GM12878 (cell line): ENCODE measurements around the gene ABCA13. TPM values are rescaled to one million over a fixed set of nuclear protein-coding genes. Genes with fewer than 3 reads are reported as not detected.

Experiments used
- ATAC-seq: fragments of 200-7000 bp; cut with Tn5 transposase; 3 replicates; pipeline ENCODE4 v1.9.1; 2020; ENCODE audit warnings: mild to moderate bottlenecking, moderate library complexity
- BruUV-seq: library from RNA; stranded (reverse); fragments of 400-500 nt; replicated peaks from 2 replicates; lab custom pipeline; 2021; lab: Mats Ljungman, UMichigan
- CTCF ChIA-PET: fragments of 300-600 bp; sonication (Branson Sonifier 250); formaldehyde crosslinking; extraction: SDS; loops from one replicate; lab custom pipeline; 2021; ENCODE audit warnings: inconsistent platforms; lab: Yijun Ruan, JAX
- POLR2A ChIA-PET: fragments of 350-600 bp; formaldehyde crosslinking; extraction: SDS; loops from one replicate; lab custom pipeline; 2021; ENCODE audit warnings: inconsistent platforms; lab: Charles Lee
- RAD21 ChIA-PET: fragments of 300-600 bp; sonication (Branson Sonifier 250); formaldehyde crosslinking; loops from one replicate; lab custom pipeline; 2023; ENCODE audit warnings: antibody characterized with exemption; ENCODE audit not compliant: unreplicated experiment; lab: Charles Lee
- SMC1A ChIA-PET: fragments of 300-600 bp; sonication (Branson Sonifier 250); formaldehyde crosslinking; loops from one replicate; lab custom pipeline; 2023; ENCODE audit not compliant: unreplicated experiment, uncharacterized antibody; lab: Charles Lee
- DNase-seq: peaks from one replicate; pipeline ENCODE4 v3.0.0-alpha.2; 2011; ENCODE audit warnings: low read depth, low spot score
- FAIRE-seq: peaks from 3 replicates; lab custom pipeline; 2011; peaks lifted over from hg19 to GRCh38; lab: Jason Lieb, UNC
- H2AFZ ChIP-seq: 2 replicates; pipeline ENCODE4 v1.6.0; 2011; ENCODE audit warnings: low read depth, low read length, control low read depth; ENCODE audit not compliant: control insufficient read depth
- H3K27ac ChIP-seq: 2 replicates; pipeline ENCODE4 v1.5.1; 2011; ENCODE audit warnings: control low read depth; ENCODE audit not compliant: control insufficient read depth, insufficient read depth
- H3K27me3 ChIP-seq, 2 experiments: replicated peaks in 1 of 2; 2 replicates each; pipeline versions ENCODE4 v1.6.0 to v1.6.1; 2011; ENCODE audit warnings: low read length in 1 of 2; ENCODE audit not compliant: control insufficient read depth in 2 of 2, insufficient read depth in 2 of 2
- H3K36me3 ChIP-seq, 2 experiments: 2 replicates each; pipeline ENCODE4 v1.5.1; 2011; ENCODE audit warnings: low read length in 1 of 2; ENCODE audit not compliant: control insufficient read depth in 2 of 2, insufficient read depth in 2 of 2
- H3K4me1 ChIP-seq: 2 replicates; pipeline ENCODE4 v1.6.1; 2011; ENCODE audit warnings: mild to moderate bottlenecking, low read length, moderate library complexity, mixed read lengths; ENCODE audit not compliant: control insufficient read depth, insufficient read depth
- H3K4me2 ChIP-seq: 2 replicates; pipeline ENCODE4 v1.6.0; 2011; ENCODE audit warnings: control low read depth; ENCODE audit not compliant: control insufficient read depth, insufficient read depth
- H3K4me3 ChIP-seq: fragments of 200-600 bp; sonication (generic); 2 replicates; pipeline ENCODE4 v1.5.1; 2016
- H3K79me2 ChIP-seq: 2 replicates; pipeline ENCODE4 v1.6.0; 2011; ENCODE audit warnings: low read length; ENCODE audit not compliant: control insufficient read depth, insufficient read depth
- H3K9ac ChIP-seq: 2 replicates; pipeline ENCODE4 v1.8.0; 2011; ENCODE audit warnings: low read length, control low read depth, mixed read lengths; ENCODE audit not compliant: control insufficient read depth, insufficient read depth
- H3K9me3 ChIP-seq: replicated peaks from 3 replicates; pipeline ENCODE4 v1.5.1; 2011; ENCODE audit warnings: mild to moderate bottlenecking, low read length; ENCODE audit not compliant: control insufficient read depth, insufficient read depth
- H4K20me1 ChIP-seq: 2 replicates; pipeline ENCODE4 v1.6.0; 2011; ENCODE audit not compliant: control insufficient read depth, insufficient read depth
- CBX5 ChIP-seq: sonication (generic); IDR thresholded peaks from 2 replicates; pipeline ENCODE4 v1.6.1; 2016; ENCODE audit warnings: low read depth, moderate library complexity, mild to moderate bottlenecking, inconsistent platforms
- CHD1 ChIP-seq: IDR thresholded peaks from 2 replicates; pipeline ENCODE4 v1.6.1; 2012; ENCODE audit warnings: low read depth, low read length, improper control_type of control experiment
- GATAD2B ChIP-seq: fragments of 450-650 bp; conservative IDR thresholded peaks from 2 replicates; pipeline ENCODE4 v1.6.1; 2017; ENCODE audit warnings: low read depth, mild to moderate bottlenecking, moderate library complexity
- NFIC ChIP-seq: IDR thresholded peaks from 2 replicates; pipeline ENCODE4 v1.6.1; 2012; ENCODE audit warnings: low read depth, mild to moderate bottlenecking, inconsistent platforms, low read length, moderate library complexity
- NR2F1 ChIP-seq: fragments of 450-650 bp; conservative IDR thresholded peaks from 2 replicates; pipeline ENCODE4 v1.6.1; 2017; ENCODE audit warnings: mild to moderate bottlenecking
- RAD21 ChIP-seq: IDR thresholded peaks from 2 replicates; pipeline ENCODE4 v1.6.1; 2011; ENCODE audit warnings: mild to moderate bottlenecking, low read depth, low read length, moderate library complexity; ENCODE audit not compliant: insufficient read depth
- RELB ChIP-seq: fragments of 450-650 bp; IDR thresholded peaks from 2 replicates; pipeline ENCODE4 v1.6.1; 2017; ENCODE audit warnings: low read depth, mild to moderate bottlenecking, moderate library complexity
- SUZ12 ChIP-seq: fragments of 200-600 bp; sonication (generic); IDR thresholded peaks from one replicate; pipeline ENCODE4 v1.6.1; 2018; ENCODE audit warnings: antibody characterized with exemption, mild to moderate bottlenecking; ENCODE audit not compliant: unreplicated experiment
- WGBS: methylation state at CpG from one replicate; pipeline ENCODE4 v1.1.6; 2016; ENCODE audit warnings: low lambda C conversion rate; ENCODE audit not compliant: insufficient replicate concordance, insufficient coverage; ENCODE audit errors: missing lambda C conversion rate; 5-methylcytosine and 5-hydroxymethylcytosine counted together
- in situ Hi-C: fragments of 300-500 bp; cut with MboI; formaldehyde crosslinking; loops from 9 replicates; pipeline ENCODE4 v1.14.3; 2018; ENCODE audit warnings: mixed read lengths
- intact Hi-C: fragments of 100-400 bp; cut with micrococcal nuclease; formaldehyde crosslinking; loops from one replicate; pipeline ENCODE4 v1.14.2; 2022; ENCODE audit not compliant: unreplicated experiment
- polyA plus RNA-seq, 11 experiments: library from polyadenylated mRNA; depleted of rRNA in 4 of 11; unstranded in 6 of 11; stranded (reverse) in 5 of 11; fragments of >200 nt; fragmentation: Nextera tagmentation in 4 of 11; fragmentation: Illumina TruSeq in 1 of 11; extraction: Ambion mirVana in 4 of 11; extraction: Trizol in 1 of 11; gene quantifications; 1 replicate in 1 of 11; 2 replicates in 10 of 11; pipeline versions ENCODE4 v1.2.1 to v1.2.3, GENCODE V29; 2011 to 2016; ENCODE audit warnings: inconsistent platforms in 2 of 11, missing spikeins in 2 of 11, low read depth in 1 of 11
- total RNA-seq, 4 experiments: library from RNA; depleted of rRNA in 3 of 4; stranded (reverse); fragments of >200 nt in 3 of 4; fragmentation: Illumina TruSeq in 1 of 4; extraction: Trizol in 1 of 4; gene quantifications; 2 replicates each; pipeline versions ENCODE4 v1.2.1 to v1.2.3, GENCODE V29; 2013 to 2021
- TF ChIP-seq, protein P1 (sequence below): IDR thresholded peaks from 2 replicates; pipeline ENCODE4 v1.6.1; 2011; ENCODE audit warnings: low read depth, low read length, improper control_type of control experiment, borderline replicate concordance

ABCA13 gene
- total and polyA plus RNA-seq, 10 of the 15 experiments (the other 5 are each of a cell fraction or from before 2014, with no cell fraction given), result under 0.01 to 0.98 (median 0.04) TPM; not detected in 2

GRCh38 chr7:48289656-48290055 lies 118.4 kb downstream of the ABCA13 start:
- Histone ChIP-seq H3K4me3 (no peak overlapping the region), H2AFZ (no peak overlapping the region), H3K27me3 (no peaks in the 10 kb centered on the region), H4K20me1 (no peaks in the 10 kb centered on the region), H3K27ac (no peak overlapping the region), H3K4me2 (no peak overlapping the region), H3K4me1 (no peaks in the 10 kb centered on the region), H3K9me3 (no peaks in the 10 kb centered on the region), H3K9ac (no peak overlapping the region), H3K36me3 (no peaks in the 10 kb centered on the region), H3K79me2 (no peaks in the 10 kb centered on the region)
- intact Hi-C loops (no loop called here), in situ Hi-C loops (no loop called here)
- POLR2A ChIA-PET, result no interaction called here
- CTCF ChIA-PET, result interaction anchor here (1.0 to 1.2 kb wide), 2 partner anchors 9 kb away, joined by 3 to 4 read pairs; no protein-coding TSS in a partner anchor
- WGBS, result 0% methylated on average over 1 of the region's 1 CpG
- FAIRE-seq (no peak), DNase-seq (no peak), ATAC-seq (no peak)
- TF ChIP-seq SUZ12, result no peak
- no peak for TF ChIP-seq GATAD2B
- TF ChIP-seq, protein P1, sequence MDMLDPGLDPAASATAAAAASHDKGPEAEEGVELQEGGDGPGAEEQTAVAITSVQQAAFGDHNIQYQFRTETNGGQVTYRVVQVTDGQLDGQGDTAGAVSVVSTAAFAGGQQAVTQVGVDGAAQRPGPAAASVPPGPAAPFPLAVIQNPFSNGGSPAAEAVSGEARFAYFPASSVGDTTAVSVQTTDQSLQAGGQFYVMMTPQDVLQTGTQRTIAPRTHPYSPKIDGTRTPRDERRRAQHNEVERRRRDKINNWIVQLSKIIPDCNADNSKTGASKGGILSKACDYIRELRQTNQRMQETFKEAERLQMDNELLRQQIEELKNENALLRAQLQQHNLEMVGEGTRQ, result no peak
- TF ChIP-seq RELB, result no peak
- no peak for TF ChIP-seq CBX5
- TF ChIP-seq CHD1, result no peak
- no peak for TF ChIP-seq NR2F1
- no peak for TF ChIP-seq NFIC
- no peak for TF ChIP-seq RAD21
- SMC1A ChIA-PET, result no interaction called here
- BruUV-seq, result no TSS peak
- RAD21 ChIA-PET, result no interaction called here
